Measurements from ENCODE around the gene PRXL2C.

Gene PRXL2C

GRCh38 chr9:96612966-96613589 lies 42.0 kb downstream of the PRXL2C start:
- DNase-seq (ENCODE audit: low read depth in 3 of 3, low spot score in 1 of 3): no peak

GRCh38 chr9:96612105-96612965 lies 42.8 kb downstream of the PRXL2C start:
- DNase-seq (ENCODE audit: low read depth in 3 of 3, low spot score in 1 of 3): no peak

- no peak for DNase-seq (ENCODE audit: low read depth in 3 of 3, low spot score in 1 of 3)
Observed at GRCh38 chr9:96611302-96611701, 43.8 kb downstream of the PRXL2C start.

GRCh38 chr9:96609732-96610131 lies 45.4 kb downstream of the PRXL2C start:
- DNase-seq (ENCODE audit: low read depth in 3 of 3, low spot score in 1 of 3): no peak

GRCh38 chr9:96607971-96608370 lies 47.1 kb downstream of the PRXL2C start:
- no peak for DNase-seq (ENCODE audit: low read depth in 3 of 3, low spot score in 1 of 3)

GRCh38 chr9:96605328-96605727 lies 49.8 kb downstream of the PRXL2C start:
- DNase-seq (ENCODE audit: low read depth in 3 of 3, low spot score in 1 of 3): no peak

- no peak for DNase-seq (ENCODE audit: low read depth in 3 of 3, low spot score in 1 of 3)
Observed at GRCh38 chr9:96604004-96604319, 51.2 kb downstream of the PRXL2C start.

- no peak for DNase-seq (ENCODE audit: low read depth in 3 of 3, low spot score in 1 of 3)
Observed at GRCh38 chr9:96603305-96604003, 51.7 kb downstream of the PRXL2C start.

- no peak for DNase-seq (ENCODE audit: low read depth in 3 of 3, low spot score in 1 of 3)
Observed at GRCh38 chr9:96599298-96599697, 55.8 kb downstream of the PRXL2C start.

- no peak for DNase-seq (ENCODE audit: low read depth in 3 of 3, low spot score in 1 of 3)
Observed at GRCh38 chr9:96596601-96597111, 58.5 kb downstream of the PRXL2C start.
